ENCODE data around the gene NDST1. TPM values are rescaled to one million over a fixed set of nuclear protein-coding genes. Genes with fewer than 3 reads are reported as not detected.

The NDST1 gene
- total RNA-seq, 2 experiments from 2014 or later = 1.1 to 1.6 TPM

GRCh38 chr5:150505041-150505511 lies 2.9 kb upstream of the NDST1 start:
- DNase-seq (no peak), ATAC-seq (ENCODE audit: poor library complexity) (no peak)
- Mint-ChIP-seq H3K27me3 (no peaks in the 10 kb centered on the region), H3K36me3 (ENCODE audit: low read depth) (no peaks in the 10 kb centered on the region), H3K9me3 (no peaks in the 10 kb centered on the region), H3K27ac (no peak overlapping the region), H3K4me1 (ENCODE audit: low read depth) (no peaks in the 10 kb centered on the region), H3K4me3 (no peak overlapping the region)
- Histone ChIP-seq H3K36me3 (ENCODE audit: insufficient read depth, low read length) (no peaks in the 10 kb centered on the region), H3K4me3 (ENCODE audit: low read length) (no peak overlapping the region), H3K27me3 (ENCODE audit: control insufficient read depth in 1 of 2, insufficient read depth in 2 of 2, low read length in 2 of 2) (no peaks in the 10 kb centered on the region), H3K4me1 (ENCODE audit: insufficient read depth, low read length) (no peaks in the 10 kb centered on the region), H3K9me3 (ENCODE audit: control insufficient read depth in 1 of 2, insufficient read depth in 1 of 2, low read length in 2 of 2) (no peaks in the 10 kb centered on the region), H3K27ac (ENCODE audit: low read depth in 1 of 2, low read length in 2 of 2) (no peak overlapping the region)
- TF ChIP-seq CTCF (IDR thresholded peaks at IDR 0.05) = no peak
- intact Hi-C loops (cut with DNase I, micrococcal nuclease) = no loop called here
- CTCF ChIA-PET = no interaction called here
- POLR2A ChIA-PET = no interaction called here

- Histone ChIP-seq H3K27me3 (ENCODE audit: control insufficient read depth in 1 of 2, insufficient read depth in 2 of 2, low read length in 2 of 2) (no peaks in the 10 kb centered on the region), H3K27ac (ENCODE audit: low read depth in 1 of 2, low read length in 2 of 2) (no peak overlapping the region), H3K36me3 (ENCODE audit: insufficient read depth, low read length) (no peaks in the 10 kb centered on the region), H3K9me3 (ENCODE audit: control insufficient read depth in 1 of 2, insufficient read depth in 1 of 2, low read length in 2 of 2) (no peaks in the 10 kb centered on the region), H3K4me3 (ENCODE audit: low read length) (no peak overlapping the region), H3K4me1 (ENCODE audit: insufficient read depth, low read length) (no peaks in the 10 kb centered on the region)
- DNase-seq = no peak
- TF ChIP-seq CTCF (IDR thresholded peaks at IDR 0.05) = no peak
- POLR2A ChIA-PET = no interaction called here
- no peaks in the 10 kb centered on the region for H3K9me3 Mint-ChIP-seq
- CTCF ChIA-PET = no interaction called here
- H3K4me1 Mint-ChIP-seq (ENCODE audit: low read depth) = no peaks in the 10 kb centered on the region
- H3K27ac Mint-ChIP-seq = no peak overlapping the region
- H3K36me3 Mint-ChIP-seq (ENCODE audit: low read depth) = no peaks in the 10 kb centered on the region
- intact Hi-C loops (cut with DNase I, micrococcal nuclease) = no loop called here
- H3K4me3 Mint-ChIP-seq = no peak overlapping the region
- no peaks in the 10 kb centered on the region for H3K27me3 Mint-ChIP-seq
- no peak for ATAC-seq (ENCODE audit: poor library complexity)
Observed at GRCh38 chr5:150505816-150506215, 2.1 kb upstream of the NDST1 start.

- CTCF ChIA-PET = no interaction called here
- no peak for ATAC-seq (ENCODE audit: poor library complexity)
- POLR2A ChIA-PET = no interaction called here
Observed at GRCh38 chr5:150506571-150507473, 1.1 kb upstream of the NDST1 start.

More at GRCh38 chr5:150506571-150507473, 1.1 kb upstream of the NDST1 start:
- no peaks in the 10 kb centered on the region for H3K36me3 Mint-ChIP-seq (ENCODE audit: low read depth)
- no peak overlapping the region for H3K4me3 Mint-ChIP-seq
- H3K9me3 ChIP-seq (ENCODE audit: control insufficient read depth in 1 of 2, insufficient read depth in 1 of 2, low read length in 2 of 2) = no peaks in the 10 kb centered on the region
- H3K4me3 ChIP-seq (ENCODE audit: low read length) = no peak overlapping the region
- H3K4me1 ChIP-seq (ENCODE audit: insufficient read depth, low read length) = no peaks in the 10 kb centered on the region
- H3K27ac ChIP-seq (ENCODE audit: low read depth in 1 of 2, low read length in 2 of 2) = no peak overlapping the region
- H3K4me1 Mint-ChIP-seq (ENCODE audit: low read depth) = no peaks in the 10 kb centered on the region
- H3K27me3 ChIP-seq (ENCODE audit: control insufficient read depth in 1 of 2, insufficient read depth in 2 of 2, low read length in 2 of 2) = no peaks in the 10 kb centered on the region
- H3K36me3 ChIP-seq (ENCODE audit: insufficient read depth, low read length) = no peaks in the 10 kb centered on the region
- no peak for DNase-seq
- no peak overlapping the region for H3K27ac Mint-ChIP-seq
- H3K27me3 Mint-ChIP-seq = no peaks in the 10 kb centered on the region
- no peak for TF ChIP-seq CTCF (IDR thresholded peaks at IDR 0.05)
- intact Hi-C loops (cut with DNase I, micrococcal nuclease) = no loop called here
- H3K9me3 Mint-ChIP-seq = no peaks in the 10 kb centered on the region

Measured in CD4-positive, alpha-beta T cell (primary cell).